Progenitor cell of endocrine pancreas (in vitro differentiated cells): ENCODE data around the gene DPPA2. TPM values are rescaled to one million over a fixed set of nuclear protein-coding genes. Genes with fewer than 3 reads are reported as not detected.

ENCODE experiments used
- DNase-seq: peaks from one replicate; pipeline ENCODE4 v3.0.0; 2021; ENCODE audit warnings: low spot score; ENCODE audit not compliant: unreplicated experiment
- H3K27ac Mint-ChIP-seq: 2 replicates; pipeline ENCODE4 v1.8.0; 2021; ENCODE audit warnings: mild to moderate bottlenecking, moderate library complexity, mixed read lengths
- H3K27me3 Mint-ChIP-seq: 2 replicates; pipeline ENCODE4 v1.8.0; 2021; ENCODE audit warnings: mixed read lengths
- H3K36me3 Mint-ChIP-seq: 2 replicates; pipeline ENCODE4 v1.8.0; 2022; ENCODE audit warnings: mixed read lengths; ENCODE audit not compliant: insufficient read depth
- H3K4me1 Mint-ChIP-seq: 2 replicates; pipeline ENCODE4 v1.8.0; 2021; ENCODE audit warnings: low read depth, mixed read lengths
- H3K4me3 Mint-ChIP-seq: 2 replicates; pipeline ENCODE4 v1.8.0; 2021; ENCODE audit warnings: low read depth, mild to moderate bottlenecking, moderate library complexity, mixed read lengths
- H3K9me3 Mint-ChIP-seq: 2 replicates; pipeline ENCODE4 v1.8.0; 2021; ENCODE audit warnings: low read depth, mixed read lengths
- total RNA-seq: library from RNA; stranded (reverse); gene quantifications from 2 replicates; pipeline ENCODE4 v1.2.1, GENCODE V29; 2021
- TF ChIP-seq, protein P1 (sequence below): fragments of 200-600 bp; sonication (generic); IDR thresholded peaks from one replicate; pipeline ENCODE4 v1.5.0; 2021; ENCODE audit warnings: antibody characterized with exemption, mild to moderate bottlenecking; ENCODE audit not compliant: unreplicated experiment

DPPA2 gene
- total RNA-seq, 1 donor from 2014 or later = 0.69 TPM

DNA sequence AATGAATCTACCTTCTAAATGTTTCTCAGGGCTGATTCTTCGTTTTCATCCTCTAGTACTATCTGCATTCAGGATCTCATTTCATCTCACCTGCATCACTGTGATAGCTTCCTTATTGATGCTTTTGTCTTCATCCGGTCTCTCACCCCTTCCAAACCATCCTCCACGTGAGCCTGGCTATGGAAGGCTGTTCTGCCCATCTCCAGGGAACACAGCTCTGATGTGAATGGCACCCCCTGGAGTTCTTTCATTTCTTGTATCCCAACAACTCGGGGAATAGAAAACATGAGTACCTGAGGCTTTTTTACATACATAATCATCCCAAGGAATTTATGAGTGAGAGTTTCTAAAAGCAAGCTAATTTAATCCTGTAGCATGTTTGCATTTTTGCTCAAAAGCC is 29.8 kb upstream of the DPPA2 start:
- peaks cover 3% of the 10 kb centered on the region for H3K9me3 Mint-ChIP-seq
- no peaks in the 10 kb centered on the region for H3K4me1 Mint-ChIP-seq
- H3K27ac Mint-ChIP-seq = no peak overlapping the region
- no peaks in the 10 kb centered on the region for H3K27me3 Mint-ChIP-seq
- TF ChIP-seq, protein P1, sequence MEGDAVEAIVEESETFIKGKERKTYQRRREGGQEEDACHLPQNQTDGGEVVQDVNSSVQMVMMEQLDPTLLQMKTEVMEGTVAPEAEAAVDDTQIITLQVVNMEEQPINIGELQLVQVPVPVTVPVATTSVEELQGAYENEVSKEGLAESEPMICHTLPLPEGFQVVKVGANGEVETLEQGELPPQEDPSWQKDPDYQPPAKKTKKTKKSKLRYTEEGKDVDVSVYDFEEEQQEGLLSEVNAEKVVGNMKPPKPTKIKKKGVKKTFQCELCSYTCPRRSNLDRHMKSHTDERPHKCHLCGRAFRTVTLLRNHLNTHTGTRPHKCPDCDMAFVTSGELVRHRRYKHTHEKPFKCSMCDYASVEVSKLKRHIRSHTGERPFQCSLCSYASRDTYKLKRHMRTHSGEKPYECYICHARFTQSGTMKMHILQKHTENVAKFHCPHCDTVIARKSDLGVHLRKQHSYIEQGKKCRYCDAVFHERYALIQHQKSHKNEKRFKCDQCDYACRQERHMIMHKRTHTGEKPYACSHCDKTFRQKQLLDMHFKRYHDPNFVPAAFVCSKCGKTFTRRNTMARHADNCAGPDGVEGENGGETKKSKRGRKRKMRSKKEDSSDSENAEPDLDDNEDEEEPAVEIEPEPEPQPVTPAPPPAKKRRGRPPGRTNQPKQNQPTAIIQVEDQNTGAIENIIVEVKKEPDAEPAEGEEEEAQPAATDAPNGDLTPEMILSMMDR = no peak
- no peak overlapping the region for H3K4me3 Mint-ChIP-seq
- DNase-seq = no peak
- H3K36me3 Mint-ChIP-seq = no peaks in the 10 kb centered on the region

DNA sequence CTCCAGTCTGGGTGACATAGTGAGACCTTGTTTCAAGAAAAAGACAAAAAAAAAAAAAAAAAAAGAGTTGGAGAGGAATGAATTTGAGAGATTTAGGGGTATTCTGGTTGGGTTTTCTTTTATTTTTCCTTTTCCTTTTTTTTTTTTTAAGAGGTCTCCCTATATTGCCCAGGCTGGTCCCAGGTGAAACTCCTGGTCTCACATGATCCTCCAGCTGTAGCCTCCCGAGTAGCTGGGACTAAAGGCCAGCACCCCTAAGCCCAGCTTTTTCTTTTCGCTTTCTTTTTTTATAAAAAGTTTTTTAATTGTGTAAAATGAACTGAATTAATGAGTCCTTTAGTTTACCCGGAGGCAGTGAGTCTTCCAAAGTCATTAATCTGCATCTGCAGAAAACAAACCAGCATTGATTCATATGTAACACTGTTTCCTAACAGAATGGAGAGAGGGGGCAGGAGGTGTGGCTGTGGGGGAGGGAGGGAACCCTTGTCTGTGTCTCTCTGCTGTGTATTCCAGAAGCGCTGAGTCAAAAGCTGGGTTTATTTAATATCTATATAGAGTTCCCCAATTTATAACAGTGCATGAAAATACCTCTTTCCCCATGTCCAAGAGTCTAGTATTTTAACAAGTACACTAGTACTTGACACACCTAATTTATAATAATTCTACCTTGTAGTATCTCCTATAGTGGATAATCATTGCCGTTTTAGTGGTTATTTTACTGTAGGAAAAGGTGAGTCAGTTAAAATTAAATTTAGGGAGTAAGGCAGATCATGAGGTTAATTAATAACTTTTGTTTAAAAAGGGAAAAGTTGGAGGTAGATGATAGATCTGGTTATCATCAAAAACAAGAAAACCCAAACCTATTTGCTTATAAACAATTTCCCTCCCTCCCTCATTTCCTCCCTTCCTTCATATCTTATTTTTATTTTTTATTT is 23.7 kb upstream of the DPPA2 start:
- Mint-ChIP-seq H3K4me3 (no peak overlapping the region), H3K9me3 (no peaks in the 10 kb centered on the region), H3K4me1 (peaks cover 16% of the 10 kb centered on the region), H3K36me3 (no peaks in the 10 kb centered on the region), H3K27me3 (peaks cover 3% of the 10 kb centered on the region), H3K27ac (no peak overlapping the region)
- no peak for DNase-seq
- TF ChIP-seq, protein P1 = no peak

DNA sequence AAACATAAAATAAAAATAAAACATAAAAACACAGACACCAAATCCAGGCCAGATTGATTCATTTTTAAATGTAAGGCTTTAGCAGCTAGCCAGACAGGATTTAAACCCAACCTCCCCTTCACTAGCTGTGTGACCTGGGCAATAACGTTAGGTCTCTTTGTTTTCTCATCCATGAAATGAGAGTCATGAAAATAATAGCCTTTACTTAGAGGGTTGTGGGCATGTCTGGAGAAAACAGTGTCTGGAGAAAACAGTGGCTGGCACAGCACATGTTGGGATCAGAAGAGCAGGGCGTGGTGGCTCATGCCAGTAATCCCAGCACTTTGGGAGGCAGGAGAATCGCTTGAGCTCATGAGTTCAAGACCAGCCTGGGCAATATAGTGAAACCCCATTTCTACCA is 22.9 kb upstream of the DPPA2 start:
- Mint-ChIP-seq H3K36me3 (no peaks in the 10 kb centered on the region), H3K27me3 (peaks cover 3% of the 10 kb centered on the region), H3K4me1 (peaks cover 21% of the 10 kb centered on the region), H3K4me3 (no peak overlapping the region), H3K9me3 (no peaks in the 10 kb centered on the region), H3K27ac (no peak overlapping the region)
- DNase-seq = no peak
- TF ChIP-seq, protein P1 = no peak

DNA sequence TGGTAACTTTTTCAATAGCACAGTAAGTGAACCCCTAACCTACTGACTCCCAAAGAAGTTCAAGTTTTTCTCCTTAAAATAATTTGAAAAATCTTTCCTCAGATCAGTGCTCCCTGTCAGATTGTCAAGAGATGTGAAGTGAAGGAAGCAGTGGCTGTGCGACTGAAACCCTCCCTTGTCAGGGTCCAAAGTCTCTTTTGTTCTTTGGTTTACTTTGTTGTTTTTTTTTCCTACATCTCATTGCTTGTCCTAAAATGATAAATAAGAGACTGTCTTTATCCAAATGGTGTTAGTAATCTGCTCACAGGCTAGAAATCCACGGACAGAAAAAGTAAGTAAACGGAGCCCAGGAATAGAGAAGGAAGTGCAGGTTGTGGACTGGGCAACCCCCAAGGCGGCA is 22.0 kb upstream of the DPPA2 start:
- no peak for DNase-seq
- Mint-ChIP-seq H3K9me3 (no peaks in the 10 kb centered on the region), H3K27me3 (peaks cover 3% of the 10 kb centered on the region), H3K27ac (peak overlapping the region; percentile 43), H3K36me3 (no peaks in the 10 kb centered on the region), H3K4me3 (peak overlapping the region; percentile 86), H3K4me1 (peaks cover 22% of the 10 kb centered on the region)
- TF ChIP-seq, protein P1 = no peak

DNA sequence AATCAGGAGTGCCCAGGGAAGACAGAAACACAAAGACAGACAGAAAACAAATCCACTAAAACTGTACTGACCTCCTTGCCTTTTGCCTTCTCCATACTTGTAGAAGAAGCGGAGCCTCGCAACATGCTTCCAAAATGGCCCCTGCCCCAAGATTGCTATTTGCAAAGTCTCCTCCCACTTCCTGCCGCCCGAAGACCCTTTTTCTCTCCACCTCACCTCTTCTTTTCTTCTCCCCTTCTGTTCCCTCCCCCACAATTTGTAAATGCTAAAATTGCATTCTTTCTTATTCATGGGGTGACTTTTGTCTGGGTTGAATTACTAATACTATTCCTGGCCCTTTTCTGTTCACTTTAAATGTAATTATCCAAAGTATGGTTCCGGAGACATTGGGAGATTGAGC is 21.1 kb upstream of the DPPA2 start, which contains the start of gene DPPA4:
TSS of gene DPPA4 (minus strand) at position 154 of the 400 bp plus-strand sequence. CDS start at position 125, 29 bp downstream.
- Mint-ChIP-seq H3K4me1 (peaks cover 22% of the 10 kb centered on the region), H3K36me3 (peaks cover 1% of the 10 kb centered on the region), H3K27ac (peak within 1 kb of the TSS; percentile 95), H3K9me3 (no peaks in the 10 kb centered on the region), H3K27me3 (peaks cover 3% of the 10 kb centered on the region), H3K4me3 (peak within 1 kb of the TSS; percentile 86)
- DNase-seq = no peak
- TF ChIP-seq, protein P1 = no peak
